GM08714 (cell line): ENCODE results near the gene PKD2.
"Not testable (repeated sequence)": the region's sequence is repeated elsewhere in the genome, so short reads cannot be mapped to it uniquely, and the experiment has no call there.

Experiments used
- H3K4me3 ChIP-seq: fragments of 200-500 bp; sonication (Bioruptor generic); 2 replicates; pipeline ENCODE4 v1.5.1; 2014; ENCODE audit warnings: mild to moderate bottlenecking, low read length, inconsistent platforms
- ZNF274 ChIP-seq: IDR thresholded peaks from 2 replicates; pipeline ENCODE4 v1.6.1; 2012; ENCODE audit warnings: mild to moderate bottlenecking, low read depth, low read length

Gene PKD2

DNA sequence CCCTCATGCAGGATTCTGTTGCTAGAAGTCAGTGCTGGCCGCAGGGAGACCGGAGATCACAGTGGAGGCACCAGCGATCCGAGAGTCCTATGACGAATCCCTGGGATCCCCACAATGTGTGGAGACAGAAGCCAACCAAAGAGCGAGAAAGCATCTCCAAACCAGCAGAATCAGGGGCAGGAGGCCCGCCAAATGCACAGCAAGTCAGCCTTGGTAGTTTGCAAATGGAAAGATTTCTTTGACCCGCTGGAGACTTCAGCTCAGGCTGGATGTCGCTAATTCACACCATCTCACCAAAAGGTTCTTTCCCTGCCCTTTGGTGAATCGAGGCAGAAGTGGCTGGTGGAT is 505 bp upstream of the PKD2 start:
- peak overlapping the region; percentile 35; the same call in 1 of the 2 replicates for H3K4me3 ChIP-seq
- no peak for TF ChIP-seq ZNF274

DNA sequence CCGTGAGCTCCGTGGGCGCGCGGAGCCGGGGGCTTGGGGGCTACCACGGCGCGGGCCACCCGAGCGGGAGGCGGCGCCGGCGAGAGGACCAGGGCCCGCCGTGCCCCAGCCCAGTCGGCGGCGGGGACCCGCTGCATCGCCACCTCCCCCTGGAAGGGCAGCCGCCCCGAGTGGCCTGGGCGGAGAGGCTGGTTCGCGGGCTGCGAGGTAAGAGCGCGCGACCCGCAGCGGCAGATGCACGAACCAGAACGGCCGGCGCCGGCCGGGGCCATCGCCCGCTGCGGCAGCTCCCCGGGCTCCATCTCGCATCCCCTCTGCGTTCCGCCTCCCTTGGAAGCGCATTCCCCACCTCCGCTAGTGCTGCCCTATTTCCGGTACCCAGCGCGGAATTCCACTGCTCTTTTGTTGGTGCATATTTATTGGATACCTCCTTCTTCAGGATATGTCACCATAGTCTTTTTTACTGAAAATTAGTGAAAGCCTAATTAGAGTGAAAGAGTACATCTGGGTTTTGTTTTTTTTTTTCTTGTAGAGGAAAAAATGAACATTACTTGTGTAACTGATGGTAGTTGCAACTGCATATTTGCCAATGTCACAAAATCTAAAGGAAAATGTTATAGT is 797 bp downstream of the PKD2 start:
- TF ChIP-seq ZNF274 = no peak
- peak overlapping the region; percentile 91 for H3K4me3 ChIP-seq

DNA sequence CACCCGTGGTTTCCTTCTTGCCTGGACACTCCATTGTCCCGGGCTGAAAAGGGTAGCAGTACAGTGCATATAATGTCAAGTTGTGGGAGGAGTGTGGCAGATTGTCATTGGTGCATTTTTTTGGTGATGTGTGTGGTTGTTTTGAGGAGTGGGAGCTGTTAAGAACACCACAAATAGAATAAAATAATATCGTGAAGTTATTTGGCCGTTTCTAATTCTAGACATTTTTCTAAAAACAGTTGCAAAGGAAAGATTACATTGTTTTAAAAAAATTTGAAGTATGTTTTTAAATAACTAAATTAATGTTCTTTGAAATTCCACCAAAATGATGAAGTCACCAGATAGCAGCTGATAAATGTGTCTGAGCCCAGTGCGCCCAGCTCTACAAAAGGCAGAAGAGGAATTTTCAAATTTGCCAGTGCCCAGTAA is 1.3 kb downstream of the PKD2 start:
- no peak for TF ChIP-seq ZNF274

DNA sequence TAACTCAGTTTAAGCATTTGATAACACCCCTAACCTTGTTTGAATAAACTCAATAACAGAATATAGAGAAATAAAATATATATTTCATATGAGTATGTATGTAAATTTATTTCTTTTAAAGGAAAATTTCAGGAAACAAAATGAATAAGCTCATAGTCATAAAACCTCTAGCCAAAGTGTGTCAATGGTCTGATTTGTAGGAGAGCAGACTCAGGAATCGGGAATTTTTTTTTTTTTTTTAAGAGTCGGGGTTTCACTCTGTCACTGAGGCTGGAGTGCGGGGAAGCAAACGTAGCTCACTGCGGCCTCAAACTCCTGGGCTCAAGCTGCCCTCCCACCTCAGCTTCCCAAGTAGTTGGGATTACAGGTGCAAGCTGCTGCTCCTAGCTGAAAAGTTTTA is 2.4 kb downstream of the PKD2 start:
- no peak overlapping the region; the same call in 1 of the 2 replicates for H3K4me3 ChIP-seq
- no peak for TF ChIP-seq ZNF274

More for the DNA sequence above, 1.3 kb downstream of the PKD2 start:
- H3K4me3 ChIP-seq = peak overlapping the region; percentile 91

DNA sequence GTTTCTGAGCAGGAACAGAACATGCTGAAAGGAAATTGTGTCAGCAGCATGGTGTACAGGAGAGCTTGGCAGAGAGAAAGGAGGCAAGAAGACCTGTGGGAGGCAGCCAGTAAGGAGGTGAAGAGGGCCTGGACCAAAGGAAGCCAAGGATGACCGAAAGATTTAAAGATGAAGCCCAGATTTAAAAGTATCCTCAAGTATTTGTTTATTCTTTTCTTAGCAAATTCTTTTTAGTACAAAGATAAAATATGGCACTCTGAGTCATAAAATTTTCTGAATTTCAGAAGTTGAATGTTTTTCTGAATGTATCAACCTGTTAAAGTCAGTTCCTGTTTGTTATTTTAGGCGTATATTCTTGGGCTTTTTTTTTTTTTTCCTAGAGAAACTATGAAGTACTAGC is 3.5 kb downstream of the PKD2 start:
- H3K4me3 ChIP-seq = no peak overlapping the region

DNA sequence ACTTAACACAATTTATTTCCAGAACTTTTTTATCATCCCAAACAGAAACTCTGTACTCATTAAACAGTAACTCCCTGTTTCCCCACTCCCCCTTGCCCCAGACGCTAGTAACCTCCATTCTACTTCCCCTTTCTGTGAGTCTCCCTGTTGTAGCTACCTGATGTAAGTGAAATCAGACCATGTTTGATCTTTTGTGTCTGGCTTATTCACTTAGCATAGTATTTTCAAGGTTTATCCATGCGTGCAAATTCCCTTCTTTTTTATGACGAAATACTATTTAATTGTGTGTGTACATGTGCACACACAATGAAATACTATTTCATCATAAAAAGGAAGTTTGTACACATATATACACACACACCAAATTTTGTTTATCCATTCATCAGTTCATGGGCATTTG is 5.2 kb downstream of the PKD2 start:
- no peak overlapping the region for H3K4me3 ChIP-seq
- no peak for TF ChIP-seq ZNF274

More for the DNA sequence above, 3.5 kb downstream of the PKD2 start:
- no peak for TF ChIP-seq ZNF274

DNA sequence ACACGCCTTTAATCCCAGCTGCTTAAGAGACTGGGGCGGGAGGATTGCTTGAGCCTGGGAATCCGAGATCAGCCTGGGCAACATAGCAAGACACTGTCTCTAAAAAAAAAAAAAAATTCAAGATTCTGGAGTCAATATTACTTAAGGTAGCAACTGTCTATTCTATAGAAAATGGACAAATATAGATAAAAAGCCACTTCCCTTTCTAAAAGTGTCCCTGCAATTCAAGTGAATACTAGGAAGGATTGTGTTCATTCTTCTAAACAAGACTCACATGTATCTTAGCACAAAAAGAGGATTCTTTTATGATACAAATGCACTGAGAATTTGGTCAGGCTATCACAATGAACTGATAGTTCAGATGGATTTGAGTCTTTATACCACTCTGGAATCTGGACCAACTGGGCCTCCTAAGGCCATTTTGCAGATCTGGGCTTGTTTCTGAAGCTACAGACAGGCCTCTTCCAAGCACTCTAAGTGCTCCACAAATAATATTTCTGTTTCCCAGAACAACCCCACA is 7.0 kb downstream of the PKD2 start:
- TF ChIP-seq ZNF274 = no peak
- H3K4me3 ChIP-seq = no peak overlapping the region

DNA sequence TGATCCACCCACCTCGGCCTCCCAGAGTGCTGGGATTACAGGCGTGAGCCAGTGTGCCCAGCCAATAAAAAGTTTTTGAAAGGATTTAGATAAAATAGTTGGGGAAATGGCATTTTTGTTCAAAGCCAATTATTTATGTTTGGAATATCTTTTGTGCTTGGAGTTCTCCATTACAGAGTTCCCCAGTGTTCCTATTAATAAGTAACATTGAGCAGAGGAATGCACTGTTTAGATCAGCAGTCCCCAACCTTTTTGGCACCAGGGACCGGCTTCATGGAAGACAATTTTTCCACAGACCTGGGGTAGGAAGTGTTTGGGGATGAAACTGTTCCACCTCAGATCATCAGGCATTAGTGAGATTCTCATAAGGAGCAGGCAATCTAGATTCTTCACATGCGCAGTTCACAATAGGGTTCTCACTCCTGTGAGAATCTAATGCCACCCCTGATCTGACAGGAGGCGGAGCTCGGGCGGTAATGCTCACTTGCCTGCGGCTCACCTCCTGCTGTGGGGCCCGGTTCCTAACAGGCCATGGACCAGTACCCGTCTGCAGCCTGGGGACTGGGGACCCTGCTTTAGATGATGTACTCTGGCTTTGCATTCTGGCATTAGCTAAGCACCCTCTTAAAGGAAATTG is 8.3 kb downstream of the PKD2 start:
- no peak overlapping the region for H3K4me3 ChIP-seq
- TF ChIP-seq ZNF274 = no peak

DNA sequence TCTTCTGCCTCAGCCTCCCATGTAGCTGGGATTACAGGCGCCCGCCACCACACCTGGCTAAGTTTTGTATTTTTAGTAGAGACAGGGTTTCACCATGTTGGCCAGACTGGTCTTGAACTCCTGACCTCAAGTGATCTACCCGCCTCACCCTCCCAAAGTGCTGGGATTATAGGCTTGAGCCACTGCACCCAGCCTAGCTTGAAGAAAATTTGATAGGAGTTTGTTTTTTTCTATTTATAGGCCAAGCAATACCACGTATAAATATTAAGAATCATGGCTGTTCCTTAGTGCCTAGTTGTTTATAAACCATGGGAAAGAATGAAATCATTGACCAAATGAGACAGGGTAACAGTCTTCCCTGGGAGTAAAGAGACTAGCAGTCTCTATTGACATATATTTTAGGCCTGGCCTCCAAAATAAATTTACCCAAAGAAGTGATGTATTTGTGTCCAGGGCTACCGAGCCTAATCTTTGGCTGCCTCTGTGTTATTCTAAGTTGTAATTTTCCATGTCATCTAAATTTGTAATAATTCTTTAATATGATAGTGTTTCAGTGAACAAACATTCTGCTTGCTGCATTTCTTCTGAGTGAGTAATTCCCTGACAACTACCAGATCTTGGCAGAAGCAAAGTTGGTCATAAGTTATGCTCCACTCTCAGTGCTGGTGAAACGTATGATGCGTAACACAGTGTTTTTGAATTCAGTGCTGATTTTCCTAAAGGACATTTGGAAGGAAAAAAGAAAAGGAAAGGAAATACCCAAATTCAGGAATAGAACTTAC is 10.3 kb downstream of the PKD2 start:
- H3K4me3 ChIP-seq = no peak overlapping the region
- TF ChIP-seq ZNF274 = no peak

DNA sequence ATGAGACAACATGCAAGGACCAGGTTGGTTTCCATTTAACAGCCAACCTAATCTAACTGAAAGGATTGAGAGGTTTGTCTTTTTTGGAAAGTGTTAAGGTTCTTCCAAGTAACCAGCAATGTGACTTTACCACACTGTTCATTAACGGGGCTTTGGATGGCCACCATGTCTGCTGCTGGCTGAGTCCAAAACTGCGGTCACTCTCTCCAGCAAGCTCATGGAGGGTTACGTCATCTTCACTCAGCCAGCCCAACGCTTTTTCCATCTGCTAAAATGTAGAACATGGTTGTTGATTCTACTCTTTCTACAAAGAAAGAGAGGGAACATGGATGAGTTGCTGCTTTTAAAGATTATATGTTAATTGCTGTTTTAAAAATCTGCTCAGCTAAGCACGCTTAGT is 11.0 kb downstream of the PKD2 start:
- H3K4me3 ChIP-seq = no peak overlapping the region
- no peak for TF ChIP-seq ZNF274

DNA sequence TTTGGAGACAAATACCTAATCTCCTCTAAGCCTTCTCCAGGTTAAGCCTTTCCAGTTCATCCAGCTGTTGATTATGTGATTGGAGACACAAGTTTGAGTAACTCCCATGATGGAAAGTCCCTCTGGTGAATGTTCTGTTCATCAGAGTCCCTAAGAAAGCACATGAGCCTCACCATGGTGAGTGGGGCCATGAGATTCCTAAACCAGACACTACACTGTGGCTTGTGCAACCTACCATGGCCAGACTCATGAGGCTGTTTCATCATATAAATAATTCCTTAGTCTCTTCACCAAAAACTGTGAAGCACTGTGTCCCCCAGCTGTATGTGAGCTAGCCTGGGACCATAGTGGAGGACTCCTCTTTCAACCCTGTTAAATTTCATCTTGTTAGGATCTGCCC is 14.4 kb downstream of the PKD2 start:
- H3K4me3 ChIP-seq = no peak overlapping the region
- no peak for TF ChIP-seq ZNF274

DNA sequence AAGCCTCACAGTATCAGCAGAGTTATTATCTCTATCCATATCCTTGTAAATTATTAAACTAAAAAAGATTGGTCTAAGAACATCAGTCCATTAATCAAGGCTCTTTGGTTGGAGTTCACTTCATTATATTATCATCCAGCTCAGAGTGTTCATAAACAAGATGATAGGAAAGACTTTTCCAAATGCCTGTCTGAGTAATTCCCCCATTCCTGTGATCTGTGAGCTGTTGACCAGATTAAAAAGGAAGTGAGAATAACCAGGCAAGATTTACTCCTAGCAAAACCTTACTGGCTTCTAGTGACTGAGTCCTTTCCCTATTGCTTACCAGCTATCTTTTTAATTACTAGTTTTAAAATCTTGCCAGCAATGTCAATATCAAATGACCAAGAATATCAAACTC is 14.9 kb downstream of the PKD2 start:
- H3K4me3 ChIP-seq = no peak overlapping the region
- no peak for TF ChIP-seq ZNF274

DNA sequence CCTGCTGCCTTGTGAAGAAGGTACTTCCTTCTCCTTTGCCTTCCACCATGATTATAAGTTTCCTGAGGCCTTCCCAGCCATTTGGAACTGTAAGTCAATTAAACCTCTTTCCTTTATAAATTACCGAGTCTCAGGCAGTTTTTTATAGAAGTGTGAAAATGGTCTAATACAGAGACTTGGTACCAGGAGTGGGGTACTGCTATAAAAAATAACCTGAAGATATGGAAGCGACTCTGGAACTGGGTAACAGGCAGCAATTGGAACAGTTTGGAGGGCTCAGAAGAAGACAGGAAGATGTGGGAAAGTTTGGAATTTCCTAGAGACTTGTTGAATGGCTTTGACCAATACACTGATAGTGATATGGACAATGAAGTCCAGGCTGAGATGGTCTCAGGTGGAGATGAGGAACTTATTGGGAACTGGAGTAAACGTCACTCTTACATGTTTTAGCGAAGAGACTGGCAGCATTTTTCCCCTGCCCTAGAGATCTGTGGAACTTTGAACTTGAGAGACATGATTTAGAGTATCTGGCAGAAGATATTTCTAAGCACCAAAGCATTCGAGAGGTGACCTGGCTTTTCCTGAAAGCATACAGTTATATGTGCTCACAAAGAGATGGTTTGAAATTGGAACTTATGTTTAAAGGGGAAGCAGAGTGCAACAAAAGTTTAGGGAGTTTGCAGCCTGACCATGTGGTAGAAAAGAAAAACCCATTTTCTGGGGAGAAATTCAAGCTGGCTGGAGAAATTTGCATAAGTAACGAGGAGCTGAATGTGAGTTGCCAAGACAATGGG is 18.6 kb downstream of the PKD2 start:
- H3K4me3 ChIP-seq = not testable (repeated sequence)
